A549 treated with dexamethasone at 1 μM for 4 hours (cell line): Measurements from ENCODE around the gene HIVEP3. TPM values are rescaled to one million over a fixed set of nuclear protein-coding genes. Genes with fewer than 3 reads are reported as not detected.

ENCODE experiments used
- total RNA-seq: library from RNA; stranded (reverse); fragments of 200-300 nt; extraction: Qiagen RNA extraction; gene quantifications from 5 replicates; pipeline ENCODE4 v1.2.3, GENCODE V29; 2022

HIVEP3 gene
- 3.1 to 4.4 TPM (median 4.3 TPM) in 5 replicates for total RNA-seq

DNA sequence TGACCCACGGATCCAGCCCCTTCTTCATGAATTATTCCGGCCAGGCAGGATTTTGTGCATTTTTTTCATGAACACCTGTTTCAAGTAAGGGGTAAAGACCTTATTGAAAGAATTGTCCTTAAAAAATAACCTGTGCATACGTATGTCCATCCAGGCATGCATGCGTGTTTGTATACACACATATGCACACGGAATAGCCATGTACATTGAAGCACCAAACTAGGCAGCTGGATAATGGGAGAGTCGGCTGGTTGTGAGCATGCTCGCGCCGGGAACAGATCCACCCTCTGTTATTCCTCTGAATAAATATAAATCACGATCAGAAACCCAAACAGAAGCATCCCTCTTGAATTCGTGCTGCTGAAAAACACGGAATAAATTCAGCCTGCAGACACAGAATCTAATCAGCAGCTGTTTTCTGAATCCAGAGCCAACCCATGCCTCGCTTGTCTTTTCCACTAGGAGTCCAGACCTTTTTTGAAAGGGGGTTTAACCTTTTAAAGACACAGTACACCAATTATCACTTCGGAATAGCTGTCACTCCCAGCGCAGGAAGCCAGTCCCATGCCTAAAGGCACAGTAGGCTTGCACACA, at the start of gene HIVEP3:
Gene HIVEP3 (minus strand): TSS at position 473 of the 594 bp plus-strand sequence.

DNA sequence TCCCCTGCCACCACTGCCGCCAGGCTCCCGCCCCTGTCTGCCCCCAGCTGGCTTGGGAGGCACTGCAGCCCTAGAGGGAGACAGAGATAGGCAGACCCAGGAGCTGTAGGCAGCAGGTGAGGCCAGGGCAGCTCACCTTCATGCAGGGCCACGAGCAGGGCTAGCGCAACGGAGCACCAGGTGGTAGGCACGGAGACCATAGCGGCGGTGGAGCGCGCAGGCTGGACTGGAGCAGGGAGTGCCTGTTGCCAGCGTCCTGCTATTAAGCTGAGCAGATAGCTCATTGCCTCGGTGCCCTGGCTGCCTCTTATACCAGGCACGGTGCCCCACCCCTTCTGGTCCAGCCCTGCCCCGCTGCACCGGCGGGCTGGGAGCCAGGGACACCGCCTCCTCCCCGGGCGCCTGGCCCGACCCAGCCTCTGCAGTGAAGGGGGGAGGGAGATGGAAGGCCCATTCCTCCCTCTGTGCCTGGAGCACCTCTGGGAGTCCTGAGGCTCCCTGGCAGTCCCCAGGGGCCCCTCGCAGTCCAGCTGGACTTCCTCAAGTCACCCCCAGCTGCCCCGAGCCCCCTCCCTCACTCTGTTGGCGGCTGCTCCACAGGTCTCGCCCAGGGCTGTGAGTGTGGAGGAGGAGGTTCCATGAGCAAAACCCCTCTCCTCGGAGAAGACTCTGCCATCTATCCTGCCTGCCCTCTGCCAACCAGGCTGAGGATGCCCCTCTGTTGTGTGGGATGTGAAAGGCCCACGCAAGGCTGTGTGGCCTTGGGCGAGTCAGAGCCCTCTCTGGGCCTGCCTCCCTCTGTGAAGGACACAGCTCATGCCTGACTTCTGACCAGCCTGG, 434.1 kb downstream of the HIVEP3 start, which contains the start of gene EDN2:
Gene EDN2 (minus strand): TSS at position 282 of the 840 bp plus-strand sequence. CDS start 82 bp downstream, at position 200.

Other genes starting within 250 kb of the HIVEP3 start
- gene GUCA2B, start 234.5 kb upstream of the HIVEP3 start, total RNA-seq = 0.20 to 0.37 TPM (median 0.23 TPM) in 3 of 5 replicates, not detected in the others
- gene GUCA2A, start 245.8 kb upstream of the HIVEP3 start, total RNA-seq = not detected in 5 replicates